ENCODE data around the gene TNRC18.

DNA sequence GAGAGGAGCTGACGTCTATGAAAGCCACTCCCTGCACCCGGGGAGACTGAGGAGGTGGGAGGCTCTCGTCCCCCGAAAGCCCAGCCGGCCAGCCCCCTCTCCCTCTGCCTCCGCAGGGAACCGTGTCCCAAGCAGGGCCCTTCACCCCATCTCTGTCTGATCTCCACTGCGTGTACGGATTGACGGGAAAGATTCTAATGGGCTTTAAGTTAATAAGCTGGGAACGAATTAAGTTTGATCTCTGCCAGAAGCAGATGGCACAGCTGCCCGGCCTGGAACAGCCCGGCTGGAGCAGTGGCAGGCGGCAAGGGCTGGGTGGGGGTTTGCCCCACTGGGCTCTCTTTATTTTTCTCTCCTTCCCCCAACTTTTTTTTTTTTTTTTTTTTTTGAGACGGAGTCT is 147.0 kb downstream of the TNRC18 start:
- TF ChIP-seq CTCF (IDR thresholded peaks at IDR 0.05) (no peak), EP300 (IDR thresholded peaks at IDR 0.05; ENCODE audit: borderline replicate concordance in 1 of 2, low read depth in 1 of 2, low read length in 1 of 2) (peak in 1 of 2 experiments; percentile 84; a peak in 2 of 4 replicates), SMC3 (IDR thresholded peaks at IDR 0.05; ENCODE audit: low read depth, low read length) (peak; percentile 17; the same call in 1 of the 2 replicates), TEAD4 (IDR thresholded peaks at IDR 0.05; ENCODE audit: borderline replicate concordance, insufficient read depth) (no peak), YY1 (IDR thresholded peaks at IDR 0.05; ENCODE audit: low read depth) (no peak), FOXJ3 (CRISPR knock-in tag; IDR thresholded peaks at IDR 0.05) (0 out of 2 replicates have a peak, but pooled peaks have one; percentile 59), ZBTB33 (IDR thresholded peaks at IDR 0.05; ENCODE audit: borderline replicate concordance, low read depth) (no peak)
- TF ChIP-seq, protein P1, sequence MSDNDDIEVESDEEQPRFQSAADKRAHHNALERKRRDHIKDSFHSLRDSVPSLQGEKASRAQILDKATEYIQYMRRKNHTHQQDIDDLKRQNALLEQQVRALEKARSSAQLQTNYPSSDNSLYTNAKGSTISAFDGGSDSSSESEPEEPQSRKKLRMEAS (IDR thresholded peaks at IDR 0.05; ENCODE audit: low read depth) = no peak

Measured in SK-N-SH (cell line).